ENCODE results near the gene SOCS1.

DNA sequence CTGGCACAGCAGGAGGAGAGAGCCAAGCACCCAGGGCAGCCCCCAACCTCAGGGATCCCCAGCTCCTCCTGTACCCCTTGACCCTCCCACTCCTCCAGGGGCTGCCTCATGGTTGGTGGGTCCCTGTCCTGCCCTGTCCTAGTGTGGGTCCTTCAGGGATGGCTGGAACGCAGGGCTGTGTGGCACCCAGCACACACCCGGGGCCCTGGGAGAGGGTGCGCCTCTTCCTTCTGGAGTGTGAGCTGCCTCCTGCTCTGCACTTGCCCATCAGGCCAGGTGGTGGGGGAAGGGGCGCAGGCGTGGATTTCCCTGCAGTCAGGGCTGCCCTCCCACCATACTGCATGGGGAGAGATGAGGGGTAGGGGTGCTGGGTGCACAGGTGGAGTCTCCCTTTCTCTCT, 42.6 kb downstream of the SOCS1 start:
- TF ChIP-seq SUZ12 (IDR thresholded peaks at IDR 0.05) (no peak), HDGF (IDR thresholded peaks at IDR 0.05; ENCODE audit: borderline replicate concordance) (no peak), ZNF384 (IDR thresholded peaks at IDR 0.05) (no peak), CTBP1 (IDR thresholded peaks at IDR 0.05; ENCODE audit: borderline replicate concordance) (no peak), ELF4 (IDR thresholded peaks at IDR 0.05) (no peak), FOXK2 (IDR thresholded peaks at IDR 0.05) (no peak), SP1 (IDR thresholded peaks at IDR 0.05) (no peak), NFRKB (IDR thresholded peaks at IDR 0.05) (no peak), BHLHE40 (IDR thresholded peaks at IDR 0.05; ENCODE audit: borderline replicate concordance) (no peak), FOXM1 (IDR thresholded peaks at IDR 0.05; ENCODE audit: borderline replicate concordance) (no peak), L3MBTL2 (conservative IDR thresholded peaks at IDR 0.05) (no peak), LEF1 (IDR thresholded peaks at IDR 0.05; ENCODE audit: borderline replicate concordance) (no peak), ARNT (IDR thresholded peaks at IDR 0.05) (no peak)
- TF ChIP-seq, protein P1, sequence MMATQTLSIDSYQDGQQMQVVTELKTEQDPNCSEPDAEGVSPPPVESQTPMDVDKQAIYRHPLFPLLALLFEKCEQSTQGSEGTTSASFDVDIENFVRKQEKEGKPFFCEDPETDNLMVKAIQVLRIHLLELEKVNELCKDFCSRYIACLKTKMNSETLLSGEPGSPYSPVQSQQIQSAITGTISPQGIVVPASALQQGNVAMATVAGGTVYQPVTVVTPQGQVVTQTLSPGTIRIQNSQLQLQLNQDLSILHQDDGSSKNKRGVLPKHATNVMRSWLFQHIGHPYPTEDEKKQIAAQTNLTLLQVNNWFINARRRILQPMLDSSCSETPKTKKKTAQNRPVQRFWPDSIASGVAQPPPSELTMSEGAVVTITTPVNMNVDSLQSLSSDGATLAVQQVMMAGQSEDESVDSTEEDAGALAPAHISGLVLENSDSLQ (IDR thresholded peaks at IDR 0.05): no peak

Data from HEK293T (cell line).